ENCODE data around the gene PLEKHD1.

The PLEKHD1 gene

DNA sequence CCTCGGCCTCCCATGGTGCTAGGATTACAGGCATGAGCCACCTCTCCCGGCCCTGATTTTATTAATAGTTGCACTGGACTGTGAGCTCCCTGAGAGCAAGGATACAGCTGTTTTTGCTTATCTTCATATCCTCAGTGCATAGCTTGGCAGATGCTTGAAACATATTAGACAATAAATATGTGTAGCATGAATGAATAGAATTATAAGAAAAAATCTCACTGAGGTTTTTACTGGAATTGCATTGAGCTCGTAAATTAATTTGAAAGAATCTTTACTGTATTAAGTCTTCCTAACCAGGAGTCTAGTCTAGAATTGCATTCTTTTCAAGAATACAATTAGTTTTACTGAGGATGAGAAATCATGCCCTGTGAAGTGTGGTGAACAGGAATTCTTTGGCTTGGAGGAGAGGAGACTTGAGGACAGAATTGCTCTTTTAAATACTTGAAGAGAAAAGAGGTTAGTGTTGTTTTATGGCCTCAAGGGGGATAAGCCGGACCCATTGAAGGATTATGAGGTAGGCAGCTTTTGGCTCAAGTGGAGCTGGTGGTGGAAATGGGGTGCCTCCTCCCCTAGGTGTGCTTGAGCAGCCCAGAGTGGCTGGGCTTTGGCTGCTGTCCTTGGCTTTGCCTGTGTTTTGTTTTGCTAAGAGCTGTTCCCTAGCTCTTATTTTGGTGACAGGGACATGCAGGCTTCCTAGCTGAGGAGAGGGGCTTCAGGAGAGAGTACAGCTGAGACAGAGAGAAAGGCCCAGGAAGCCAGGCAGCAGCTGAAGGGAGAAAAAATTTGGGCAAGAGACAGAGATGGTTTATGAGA is 34.0 kb downstream of the PLEKHD1 start:
- no peak for DNase-seq (ENCODE audit: low read depth)

DNA sequence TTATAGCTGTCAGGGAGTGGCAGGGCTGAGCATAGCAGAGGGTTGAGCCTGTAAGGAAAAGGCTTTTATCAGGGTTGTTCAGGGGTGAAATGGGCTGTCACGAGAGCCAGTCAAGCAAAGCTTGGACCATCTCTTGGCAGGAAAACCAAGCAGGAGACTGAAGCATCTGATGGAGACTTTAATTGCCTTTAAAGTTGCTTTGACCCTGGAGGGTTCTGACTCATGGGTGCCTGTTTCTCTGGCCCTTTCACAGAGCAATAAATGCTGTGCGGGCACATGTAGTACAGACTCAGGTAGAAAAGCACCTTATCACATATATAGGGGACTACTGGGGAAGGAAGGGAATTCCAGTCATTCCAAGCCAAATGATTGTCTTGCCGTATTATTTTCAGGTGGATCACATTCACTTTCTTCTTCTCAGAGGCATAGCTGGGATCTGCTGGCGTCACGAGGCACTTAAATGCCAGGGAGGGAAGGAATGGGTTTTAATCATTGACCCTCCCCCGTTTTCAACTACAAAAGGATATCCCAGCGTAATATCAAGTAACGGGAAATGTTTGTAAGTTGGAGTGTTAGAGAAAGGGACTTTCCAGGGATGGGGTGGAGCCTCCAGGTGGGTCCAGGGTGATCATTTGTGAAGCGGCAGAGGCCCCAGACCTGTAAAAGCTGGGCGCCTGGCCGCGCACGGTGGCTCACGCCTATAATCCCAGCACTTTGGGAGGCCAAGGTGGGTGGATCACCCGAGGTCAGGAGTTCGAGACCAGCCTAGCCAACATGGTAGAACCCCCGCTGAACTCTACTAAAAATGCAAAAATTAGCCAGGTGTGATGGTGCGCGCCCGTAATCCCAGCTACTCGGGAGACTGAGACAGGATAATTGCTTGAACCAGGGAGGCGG is 34.9 kb downstream of the PLEKHD1 start:
- DNase-seq (ENCODE audit: low read depth), result no peak

DNA sequence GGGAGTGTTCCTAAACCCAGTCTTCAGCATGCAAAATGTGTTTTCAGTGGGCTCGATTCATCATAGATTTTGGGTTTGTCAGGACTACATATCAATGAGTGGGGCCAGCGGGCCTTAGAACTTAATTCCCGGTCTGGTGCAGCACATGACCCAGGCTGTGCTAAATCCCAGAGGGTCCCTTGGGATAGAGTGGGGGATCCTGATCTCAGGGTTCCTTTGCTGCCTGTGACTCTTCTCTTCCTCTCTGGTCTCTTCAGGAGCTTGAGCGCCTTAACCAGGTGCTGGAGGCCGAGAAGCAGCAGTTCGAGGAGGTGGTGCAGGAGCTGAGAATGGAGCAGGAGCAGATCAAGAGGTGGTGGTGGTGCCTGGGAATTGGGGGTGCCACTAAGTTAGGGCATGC is 37.5 kb downstream of the PLEKHD1 start:
- DNase-seq (ENCODE audit: low read depth), result no peak

DNA sequence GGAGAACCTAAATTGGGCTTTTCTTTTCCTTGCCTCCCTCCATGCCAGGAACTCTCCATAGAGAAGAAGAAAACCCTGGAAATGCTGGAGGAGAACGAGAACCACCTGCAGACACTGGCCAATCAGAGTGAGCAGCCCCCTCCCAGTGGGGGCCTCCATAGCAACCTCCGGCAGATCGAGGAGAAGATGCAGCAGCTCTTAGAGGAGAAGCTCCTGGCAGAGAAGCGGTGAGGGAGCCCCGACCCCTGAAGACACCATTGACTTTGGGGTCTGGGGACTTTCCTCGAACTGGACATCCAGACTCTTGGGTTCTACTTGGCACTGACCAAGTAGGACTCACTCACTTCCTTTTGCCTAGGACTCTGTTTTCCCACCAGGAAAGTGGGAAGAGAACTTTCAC is 41.4 kb downstream of the PLEKHD1 start:
- DNase-seq (ENCODE audit: low read depth), result no peak

DNA sequence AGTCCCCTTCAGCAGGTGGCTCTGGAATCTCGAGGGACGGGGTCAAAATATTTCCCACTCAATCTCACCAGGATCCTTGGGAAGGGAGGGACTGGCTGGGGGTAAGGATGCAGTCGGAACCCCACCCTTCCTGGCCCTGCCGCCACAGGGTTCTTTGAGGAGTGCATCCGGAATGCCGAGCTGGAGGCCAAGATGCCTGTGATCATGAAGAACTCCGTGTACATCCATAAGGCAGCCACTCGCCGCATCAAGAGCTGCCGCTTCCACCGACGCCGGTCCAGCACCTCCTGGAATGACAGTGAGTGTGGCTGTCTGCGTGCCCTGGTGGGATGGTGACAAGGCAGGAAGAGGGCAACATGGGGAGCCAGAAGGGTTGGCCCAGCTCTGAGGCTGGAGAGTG is 43.1 kb downstream of the PLEKHD1 start:
- DNase-seq (ENCODE audit: low read depth), result no peak

DNA sequence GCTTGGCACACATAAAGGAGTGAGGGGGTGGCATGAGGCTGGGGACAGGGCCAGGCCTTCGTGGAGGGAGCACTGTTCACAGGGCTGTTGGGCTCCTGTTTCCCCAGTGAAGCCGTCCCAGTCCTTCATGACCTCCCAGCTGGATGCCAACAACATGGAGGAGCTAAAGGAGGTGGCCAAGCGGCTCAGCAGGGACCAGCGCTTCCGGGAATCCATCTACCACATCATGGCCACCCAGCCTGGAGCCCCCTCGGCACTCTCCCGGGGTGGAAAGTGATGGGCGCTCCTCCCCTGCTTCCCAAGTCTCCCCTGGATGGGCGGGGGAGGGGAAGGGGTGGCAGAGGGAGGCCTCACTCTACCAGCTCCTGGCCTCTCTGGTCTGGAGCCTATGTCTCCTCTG is 43.6 kb downstream of the PLEKHD1 start:
- no peak for DNase-seq (ENCODE audit: low read depth)

DNA sequence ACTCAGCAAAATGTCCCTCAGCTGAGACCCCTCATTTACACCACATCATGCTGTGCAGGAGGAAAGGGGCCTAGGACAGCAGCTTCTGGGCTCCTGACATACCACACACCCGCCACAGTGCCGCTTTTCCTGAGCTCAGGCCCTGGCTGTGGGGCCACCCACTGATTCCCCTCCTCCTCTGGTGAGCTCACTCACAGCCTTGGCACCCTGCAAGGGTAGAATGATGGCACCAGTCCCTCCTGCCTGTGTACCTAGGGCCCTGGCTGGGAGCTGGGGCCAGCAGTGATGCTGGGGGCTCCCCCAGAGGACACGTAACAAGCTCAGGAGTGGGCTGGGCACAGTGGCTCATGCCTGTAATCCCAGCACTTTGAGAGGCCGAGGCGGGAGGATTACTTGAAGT is 44.4 kb downstream of the PLEKHD1 start:
- DNase-seq (ENCODE audit: low read depth), result no peak

DNA sequence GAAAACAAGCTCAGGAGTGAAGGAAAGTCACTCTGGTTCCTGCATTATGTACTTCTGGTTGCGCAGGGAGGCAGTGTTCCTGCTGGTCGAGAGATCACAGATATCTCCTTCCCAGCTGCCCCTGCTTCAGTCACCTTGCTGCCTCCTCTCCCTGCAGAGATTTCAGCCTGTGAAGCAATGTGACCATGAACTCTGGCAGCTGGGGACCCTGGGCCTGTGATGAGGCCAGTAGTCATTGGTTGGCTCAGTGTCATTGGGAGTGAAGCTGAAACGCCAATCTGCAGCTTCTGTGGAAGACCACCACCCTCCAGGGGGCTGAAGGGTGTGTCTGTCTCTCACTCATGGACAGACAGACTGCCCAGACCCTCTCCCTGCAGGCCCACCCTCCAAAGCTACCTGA is 45.0 kb downstream of the PLEKHD1 start:
- DNase-seq (ENCODE audit: low read depth), result no peak

DNA sequence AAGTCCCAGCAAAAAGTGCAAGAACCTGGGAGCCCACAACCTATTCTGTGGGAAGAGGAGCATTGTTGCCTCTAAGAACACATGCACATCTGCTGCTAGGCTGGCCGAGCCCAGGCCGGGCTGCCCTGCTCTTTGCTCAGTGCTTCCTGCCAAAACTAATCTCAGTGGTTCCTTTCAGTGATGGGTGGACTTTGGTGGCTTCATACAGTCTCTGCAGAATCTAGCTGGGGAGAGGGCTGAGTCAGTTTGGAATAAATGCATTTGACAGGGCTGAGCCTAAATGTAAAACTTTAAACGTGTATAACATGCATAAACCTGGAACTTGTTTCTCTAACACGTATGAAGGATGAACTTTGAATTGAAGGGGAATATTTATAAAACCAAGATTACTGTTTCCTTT is 45.6 kb downstream of the PLEKHD1 start:
- DNase-seq (ENCODE audit: low read depth), result no peak

DNA sequence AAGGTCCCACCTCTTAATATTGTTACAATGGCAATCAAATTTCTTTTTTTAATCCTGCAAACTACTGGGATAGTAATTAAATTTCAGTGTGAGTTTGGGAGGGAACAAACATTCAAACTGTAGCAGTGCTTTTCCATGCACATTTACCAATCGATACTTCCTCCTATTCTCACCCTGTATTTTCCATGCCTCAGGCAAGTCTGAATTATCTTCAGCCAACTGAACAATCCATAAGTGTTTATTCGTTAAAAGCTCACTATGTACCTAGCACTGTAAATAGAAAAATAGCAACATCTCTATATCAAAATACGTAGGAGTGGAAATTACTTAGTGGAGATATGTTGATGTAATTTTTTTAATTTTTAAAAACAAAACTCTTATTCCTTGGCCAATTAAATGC is 46.6 kb downstream of the PLEKHD1 start:
- no peak for DNase-seq (ENCODE audit: low read depth)

DNA sequence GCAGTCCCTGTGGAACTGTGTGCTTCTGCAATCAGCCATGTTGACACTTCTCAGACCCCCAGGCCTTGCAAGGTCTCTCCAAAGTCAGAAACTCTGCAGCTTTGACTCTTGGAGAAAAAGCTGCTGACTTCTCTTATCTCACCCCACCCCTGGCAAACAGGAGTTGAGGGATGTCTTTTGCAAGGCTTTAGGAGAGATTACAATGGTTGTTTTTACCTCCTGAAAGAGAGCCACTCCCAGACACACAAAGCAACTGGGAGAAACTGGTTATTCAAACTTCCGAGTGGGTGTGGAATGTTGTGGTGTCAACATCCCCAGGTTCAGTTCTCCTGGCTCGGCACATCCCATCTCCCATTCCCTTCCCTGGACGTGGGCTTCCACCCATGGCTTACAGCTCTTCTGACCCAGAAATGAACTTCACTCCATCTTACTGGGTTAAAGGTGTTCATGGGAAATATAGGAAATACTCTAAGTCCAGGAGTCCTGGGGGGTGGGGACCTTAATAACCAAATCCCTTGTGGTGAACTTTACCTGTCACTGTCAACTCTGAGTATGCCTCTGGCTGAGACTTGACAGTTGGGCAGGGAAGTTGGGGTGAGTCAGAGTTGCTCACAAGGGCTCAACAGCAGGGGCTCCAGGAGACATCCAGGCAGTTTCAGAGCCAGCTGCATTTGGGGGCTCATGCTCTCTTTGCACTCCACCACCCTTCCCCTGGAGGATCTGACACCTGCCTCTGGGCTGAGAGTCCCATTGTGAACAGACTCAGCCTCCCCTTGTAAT is 48.2 kb downstream of the PLEKHD1 start:
- no peak for DNase-seq (ENCODE audit: low read depth)

DNA sequence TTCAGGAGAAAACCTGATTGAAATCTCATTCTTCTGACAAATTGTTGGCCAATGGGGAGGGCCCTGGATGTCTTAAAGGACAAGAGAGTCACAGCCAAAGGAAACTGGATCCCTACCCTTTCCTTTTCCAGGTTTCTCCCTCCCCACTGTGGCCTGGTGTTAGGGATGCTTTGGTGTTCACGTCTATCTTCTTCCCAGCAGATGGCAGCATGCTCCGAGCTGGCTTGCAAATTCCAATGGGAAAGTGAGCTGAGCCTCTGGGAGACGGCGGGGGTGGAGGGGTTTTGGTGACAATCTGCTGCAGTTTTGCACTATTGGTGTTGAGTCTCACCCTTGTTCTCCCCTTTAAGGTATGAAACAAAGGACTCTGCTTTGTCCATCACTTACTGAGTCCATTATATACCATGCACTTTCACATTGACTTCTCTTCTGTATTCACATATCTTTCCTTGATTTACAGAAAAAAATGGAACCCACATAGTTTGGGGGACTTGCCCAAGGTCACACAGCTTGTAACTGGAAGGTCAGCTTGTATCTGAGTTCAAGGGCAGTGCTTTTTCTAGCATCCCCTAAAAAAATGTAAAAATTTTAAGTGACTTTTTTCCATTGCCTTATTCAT is 50.8 kb downstream of the PLEKHD1 start:
- no peak for DNase-seq (ENCODE audit: low read depth)

DNA sequence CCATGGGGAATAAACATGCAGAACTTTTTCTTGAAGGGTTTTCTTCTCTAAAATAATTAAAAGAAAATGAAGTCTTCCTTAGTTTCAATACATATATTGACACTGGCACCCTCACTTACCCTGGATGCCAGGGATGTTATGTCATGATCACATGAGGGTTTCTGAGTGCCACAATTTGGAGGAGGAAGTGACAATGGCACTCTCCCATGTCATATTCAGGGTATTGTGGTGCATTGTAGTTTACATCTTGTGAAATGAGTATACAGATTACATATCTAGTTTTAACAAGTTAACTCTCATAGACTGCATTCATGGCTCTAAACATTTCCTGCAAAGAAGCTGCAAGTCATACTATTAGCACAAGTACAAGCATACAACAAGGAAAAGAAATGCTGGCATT is 52.4 kb downstream of the PLEKHD1 start:
- DNase-seq (ENCODE audit: low read depth), result no peak

DNA sequence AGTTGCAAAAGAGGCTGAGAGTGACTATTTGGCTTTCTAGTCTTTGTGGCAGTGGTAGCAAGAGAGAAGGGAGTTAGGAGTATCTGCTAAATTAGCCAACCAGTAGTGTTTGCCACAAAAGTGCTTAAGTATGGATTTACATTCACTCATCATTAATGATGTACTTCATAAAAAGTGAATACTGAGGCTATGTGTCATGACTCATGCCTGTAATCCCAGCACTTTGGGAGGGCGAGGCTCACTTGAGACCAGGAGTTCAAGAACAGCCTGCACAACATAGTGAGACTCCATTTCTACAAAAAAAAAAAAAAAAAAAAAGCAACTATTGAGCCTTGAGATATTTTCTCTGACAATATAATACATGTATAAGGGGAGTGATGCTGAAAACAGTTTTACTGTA is 53.4 kb downstream of the PLEKHD1 start:
- DNase-seq (ENCODE audit: low read depth), result no peak

DNA sequence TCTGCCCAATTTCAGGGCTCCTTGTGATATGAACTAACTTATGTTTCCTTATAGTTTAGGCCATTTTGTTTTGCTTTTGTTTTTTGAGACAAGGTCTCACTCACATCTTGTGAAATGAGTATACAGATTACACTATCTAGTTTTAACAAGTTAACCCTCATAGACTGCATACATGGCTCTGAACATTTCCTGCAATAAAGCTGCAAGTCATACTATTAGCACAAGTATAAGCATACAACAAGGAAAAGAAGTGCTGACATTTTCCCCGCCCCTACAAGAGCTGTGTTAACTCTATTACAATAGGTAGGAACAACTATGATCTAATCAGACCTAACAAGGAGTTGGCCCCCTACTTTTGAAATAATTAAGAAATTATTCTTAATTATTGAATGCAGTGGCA is 54.2 kb downstream of the PLEKHD1 start:
- no peak for DNase-seq (ENCODE audit: low read depth)

DNA sequence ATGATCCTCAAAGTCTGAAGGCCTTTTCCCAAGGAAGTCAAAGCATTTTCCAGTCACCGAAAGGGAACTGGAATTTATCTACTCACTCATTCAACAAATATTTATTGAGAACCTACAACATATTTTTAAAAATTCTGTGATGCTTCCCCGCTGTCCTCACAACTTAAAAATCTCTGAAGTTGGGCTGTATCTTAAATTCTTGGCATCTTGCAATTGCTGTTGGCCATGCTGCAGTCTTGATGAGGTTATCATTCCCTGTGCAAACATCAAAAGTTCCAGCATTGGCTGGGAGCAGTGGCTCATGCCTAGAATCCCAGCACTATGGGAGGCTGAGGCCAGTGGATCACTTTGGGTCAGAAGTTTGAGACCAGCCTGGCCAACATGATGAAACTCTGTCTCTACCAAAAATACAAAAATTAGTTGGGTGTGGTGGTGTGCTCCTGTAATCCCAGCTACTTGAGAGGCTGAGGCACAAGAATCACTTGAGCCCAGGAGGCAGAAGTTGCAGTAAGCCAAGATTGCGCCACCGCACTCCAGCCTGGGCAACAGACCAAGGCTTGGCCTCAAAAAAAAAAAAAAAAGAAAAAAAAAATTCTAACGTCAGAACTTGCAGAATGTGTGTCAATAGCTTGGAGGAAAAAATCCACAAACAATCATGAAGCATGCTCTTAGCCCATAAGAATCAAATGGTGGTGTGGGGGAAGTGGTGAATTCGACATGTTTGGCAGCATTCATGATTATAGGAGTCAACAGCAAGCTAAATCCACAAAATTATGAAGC is 55.3 kb downstream of the PLEKHD1 start:
- no peak for DNase-seq (ENCODE audit: low read depth)

DNA sequence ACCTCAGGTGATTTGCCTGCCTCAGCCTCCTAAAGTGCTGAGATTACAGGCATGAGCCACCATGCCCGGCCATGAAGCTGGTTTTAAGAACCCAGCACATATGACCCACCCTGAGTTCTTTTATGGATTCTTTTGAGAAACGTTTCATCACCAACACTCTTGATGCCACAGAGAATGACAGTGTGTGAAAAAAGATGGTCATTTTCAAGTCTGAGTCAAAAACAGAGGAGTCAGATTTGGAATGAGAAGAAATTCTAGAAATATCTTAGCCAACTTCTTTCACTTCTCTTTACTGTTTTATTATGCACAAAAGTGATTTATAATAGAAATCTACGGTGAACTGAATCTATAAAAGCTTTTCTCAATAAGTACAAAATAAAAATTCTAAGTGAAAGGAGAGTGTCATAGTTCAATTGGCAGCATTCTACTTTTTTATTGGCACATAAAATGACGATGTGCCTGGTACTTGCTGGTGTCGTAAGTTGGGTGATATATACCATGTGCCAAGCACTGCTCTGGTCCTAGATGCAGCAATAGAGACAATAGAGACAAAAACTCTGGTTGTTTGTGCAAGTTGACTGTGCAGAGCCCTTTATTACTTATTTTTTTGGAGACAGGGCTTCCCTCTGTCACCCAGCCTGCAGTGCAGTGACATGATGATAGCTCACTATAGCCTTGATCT is 56.3 kb downstream of the PLEKHD1 start:
- no peak for DNase-seq (ENCODE audit: low read depth)

DNA sequence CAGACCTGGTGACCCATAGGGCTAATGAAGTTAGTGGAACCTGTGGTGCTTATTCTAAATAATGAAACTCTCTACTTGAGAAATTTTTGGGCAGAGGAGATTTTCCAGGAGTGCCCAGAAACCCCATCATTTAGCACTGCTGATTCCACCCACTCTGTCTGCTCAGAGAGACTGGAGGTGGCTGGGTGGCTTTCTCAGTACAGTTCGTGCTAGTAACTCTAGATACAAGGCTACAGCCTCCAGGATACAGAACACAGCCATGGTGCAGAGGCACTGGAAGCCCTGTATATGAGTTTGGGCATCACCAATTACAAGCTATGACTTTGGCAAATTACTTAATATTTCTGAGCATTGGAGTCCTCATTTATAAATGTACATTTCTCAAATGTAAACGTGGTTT is 57.8 kb downstream of the PLEKHD1 start:
- no peak for DNase-seq (ENCODE audit: low read depth)

DNA sequence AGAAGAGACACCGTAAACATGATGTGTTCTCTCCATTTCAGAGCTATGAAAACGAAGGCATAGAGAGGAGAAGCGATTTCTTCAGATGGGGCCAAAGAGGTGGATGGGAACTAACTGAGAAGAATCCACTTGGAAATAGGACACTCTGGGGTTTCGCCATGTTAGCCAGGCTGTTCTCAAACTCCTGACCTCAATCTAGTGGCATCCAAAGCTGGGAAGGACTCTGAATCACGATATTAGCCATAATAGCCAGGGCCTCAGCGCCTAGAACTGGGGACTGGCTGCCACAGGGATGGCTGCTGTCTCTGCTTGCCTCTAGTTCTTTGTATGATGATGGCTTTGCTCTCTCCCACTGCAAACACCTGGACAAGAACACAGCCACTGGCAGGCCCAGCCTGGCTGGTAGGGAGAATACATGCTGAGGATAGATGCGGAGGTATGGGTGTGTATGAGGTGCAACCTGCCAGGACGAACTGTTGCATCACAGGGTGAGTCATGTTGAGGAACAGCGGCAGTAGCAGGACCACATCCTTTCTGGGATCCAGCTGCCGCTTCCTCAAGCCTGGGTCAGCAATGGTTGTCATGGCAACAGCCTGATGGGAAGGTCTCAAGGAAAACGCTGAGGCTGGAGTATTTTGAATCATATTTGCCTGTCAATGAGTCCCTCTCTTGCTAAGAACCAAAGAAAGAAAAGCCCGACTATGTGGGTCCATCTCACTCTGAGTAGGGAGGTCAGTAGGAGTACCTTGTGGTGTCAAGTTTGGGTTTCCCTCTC is 59.0 kb downstream of the PLEKHD1 start:
- DNase-seq (ENCODE audit: low read depth), result no peak
